GM12874 (cell line): Measurements from ENCODE around the gene RAB1B.

Experiments used
- CTCF ChIP-seq: IDR thresholded peaks from 2 replicates; pipeline ENCODE4 v1.5.1; 2011; ENCODE audit warnings: low read depth, mild to moderate bottlenecking, control low read depth, low read length, moderate library complexity; ENCODE audit not compliant: insufficient read depth

The RAB1B gene

DNA sequence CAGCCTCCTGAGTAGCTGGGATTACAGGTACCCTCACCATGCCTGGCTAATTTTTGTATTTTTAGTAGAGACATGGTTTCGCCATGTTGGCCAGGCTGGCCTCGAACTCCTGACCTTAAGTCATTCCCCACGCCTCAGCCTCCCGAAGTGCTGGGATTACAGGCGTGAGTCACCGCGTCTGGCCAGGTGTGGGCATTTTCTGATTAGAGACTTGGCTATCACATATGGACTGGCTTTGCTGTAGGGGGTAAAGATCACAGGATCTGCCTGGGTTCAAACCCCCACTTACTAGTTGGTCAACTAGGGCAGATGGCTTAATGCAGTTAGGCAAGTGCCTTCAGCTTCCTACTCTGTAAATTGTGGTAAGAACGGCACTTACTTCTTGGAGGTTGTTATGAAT, 41.9 kb downstream of the RAB1B start:
- TF ChIP-seq CTCF = no peak

DNA sequence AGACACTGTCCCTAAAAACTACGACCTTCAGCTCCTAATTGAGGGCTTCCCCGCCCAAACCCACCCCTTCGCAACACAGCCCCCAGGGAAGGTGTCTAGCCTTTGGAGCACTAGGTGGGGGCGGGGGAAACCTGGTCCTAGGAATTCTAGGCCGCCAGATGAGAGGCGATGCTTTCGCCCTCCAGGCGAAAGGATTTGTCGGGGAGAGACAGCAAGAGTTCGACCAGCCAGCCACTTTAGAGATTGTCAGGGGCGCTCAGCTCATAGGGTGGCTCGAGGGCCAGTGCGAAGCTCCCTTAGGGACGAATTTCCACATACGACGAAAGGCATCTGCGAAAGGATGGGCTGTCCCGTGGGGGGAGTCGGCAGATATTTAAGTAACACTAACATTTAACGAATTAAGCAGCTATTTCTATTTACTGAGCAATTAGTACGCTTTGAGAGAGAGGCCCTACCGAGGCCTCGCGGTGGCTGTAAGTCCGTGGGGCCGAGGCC, 43.1 kb downstream of the RAB1B start:
- TF ChIP-seq CTCF = peak; percentile 92

DNA sequence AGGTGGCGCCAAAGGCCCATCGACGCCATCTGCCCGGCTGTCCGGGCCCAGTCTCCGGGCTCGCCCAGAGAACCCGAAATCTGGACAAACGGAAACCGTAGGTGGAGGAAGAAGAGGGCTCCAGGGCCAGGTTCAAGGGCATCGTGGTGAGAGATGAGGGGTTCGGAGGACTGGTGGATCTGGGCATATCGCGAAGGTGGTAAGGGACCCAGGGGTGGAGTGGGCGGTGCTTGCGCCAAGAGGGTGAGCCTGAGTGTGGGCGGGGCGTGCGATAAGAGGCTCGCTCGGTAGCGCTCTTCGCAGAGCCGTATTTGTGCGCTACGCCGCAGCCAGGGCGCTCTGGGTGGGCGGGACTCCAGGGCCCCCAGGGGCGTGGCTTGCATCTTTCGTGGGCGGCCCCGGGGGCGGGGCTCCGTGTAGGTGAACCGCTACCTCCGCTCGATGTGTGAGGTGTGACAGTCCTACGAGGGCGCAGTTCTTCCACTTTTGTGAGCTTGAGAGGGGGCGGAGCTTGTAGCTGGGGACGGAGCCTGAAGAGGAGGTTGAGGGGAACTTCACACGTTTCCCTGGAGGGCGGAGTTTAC, 43.6 kb downstream of the RAB1B start:
- TF ChIP-seq CTCF = no peak

DNA sequence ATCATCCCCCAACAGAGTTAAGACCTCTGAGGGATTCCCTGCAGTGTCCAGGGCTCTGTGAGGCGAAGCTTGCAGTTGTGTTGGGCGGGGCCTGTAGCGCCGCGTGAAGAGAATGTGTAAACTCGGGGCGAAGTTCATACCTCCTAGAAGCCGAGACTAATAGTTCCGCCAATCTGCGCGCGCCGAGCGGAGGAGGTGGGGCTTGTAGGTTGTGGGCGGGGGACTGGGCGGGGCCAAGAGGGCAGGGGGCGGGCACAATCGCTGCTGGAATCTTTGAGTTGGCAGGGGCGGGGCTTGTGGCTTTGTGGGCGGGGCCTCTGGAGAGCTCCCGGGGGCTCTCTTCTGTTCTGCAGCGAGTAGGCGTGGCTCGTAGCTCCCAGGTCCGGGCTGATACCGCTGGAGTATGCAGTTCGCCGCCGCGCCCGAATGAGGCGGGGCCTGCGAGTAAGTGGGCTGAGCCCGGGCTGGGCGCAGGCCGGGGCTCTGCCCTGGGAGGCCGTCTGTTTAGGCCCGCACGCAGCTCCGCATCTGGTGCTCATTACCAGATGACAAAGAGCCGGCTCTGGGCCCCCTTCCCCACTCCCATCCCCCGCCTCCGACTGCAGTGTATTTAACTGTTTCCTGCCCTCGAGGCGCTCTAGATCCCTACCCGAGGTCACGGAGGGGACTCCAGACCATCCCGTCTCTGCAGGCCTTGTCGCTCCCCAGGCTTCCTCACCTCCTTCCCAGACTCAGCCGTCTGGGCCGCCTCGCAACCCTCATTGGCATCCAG, 44.3 kb downstream of the RAB1B start:
- TF ChIP-seq CTCF = no peak

DNA sequence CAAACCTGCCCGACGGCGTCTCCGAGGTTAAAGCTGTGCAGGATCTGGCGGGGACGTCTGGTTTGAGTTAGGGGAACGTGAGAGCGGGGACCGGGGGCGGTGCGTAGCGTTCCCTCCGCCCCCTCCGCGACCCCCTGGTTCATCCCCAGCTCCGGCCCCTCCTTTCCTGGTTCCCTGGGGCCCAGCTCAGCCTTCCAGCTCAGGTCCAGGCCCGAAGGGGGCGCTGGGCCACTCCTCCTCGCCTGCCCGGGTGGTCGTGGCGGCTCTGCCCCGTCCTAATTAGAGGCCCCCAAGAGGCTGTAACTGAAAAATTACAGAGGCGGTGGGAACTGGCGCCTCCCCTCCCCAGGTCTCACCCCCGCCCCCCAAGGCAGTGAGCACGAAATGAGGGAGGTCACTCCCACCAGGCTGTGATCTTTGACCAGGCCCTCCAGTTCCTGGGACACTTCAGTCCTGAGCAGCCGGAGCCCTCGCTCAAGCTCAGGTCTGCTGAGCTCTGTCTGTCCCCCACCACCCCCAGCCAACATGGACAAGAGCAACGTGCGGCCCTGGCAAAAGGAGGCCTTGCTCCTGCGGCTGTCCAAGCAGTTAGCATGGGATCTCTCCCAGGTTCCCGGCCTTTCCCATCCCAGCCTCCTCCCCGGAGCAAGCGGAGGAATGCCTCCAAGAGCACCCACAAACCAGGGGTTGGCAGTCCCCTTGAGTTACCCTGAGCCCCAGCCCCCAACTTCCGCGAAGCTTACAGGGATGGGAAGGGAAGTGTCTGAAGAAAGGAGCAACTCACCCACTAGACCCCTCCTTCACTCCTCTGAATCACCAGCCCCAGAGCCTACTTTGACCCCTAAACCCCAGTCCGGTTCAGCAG, 45.1 kb downstream of the RAB1B start:
- no peak for TF ChIP-seq CTCF

DNA sequence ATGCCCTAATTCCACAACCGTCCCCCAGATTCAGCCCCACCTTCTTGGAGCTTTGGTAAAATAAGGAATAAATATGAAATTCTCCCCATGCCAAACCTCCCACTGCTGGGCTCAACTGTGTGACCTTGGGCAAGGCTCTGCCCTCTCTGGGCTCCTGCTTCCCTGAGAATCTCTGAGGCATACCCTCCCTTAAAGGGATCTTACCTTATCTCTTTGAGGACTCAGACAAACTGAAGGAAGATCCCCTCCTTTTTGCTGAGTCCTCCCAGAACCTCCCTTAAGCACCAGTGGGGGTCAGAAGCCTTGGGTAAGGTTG, 45.7 kb downstream of the RAB1B start:
- TF ChIP-seq CTCF = no peak
